ENCODE results near the gene GRIP2.

DNA sequence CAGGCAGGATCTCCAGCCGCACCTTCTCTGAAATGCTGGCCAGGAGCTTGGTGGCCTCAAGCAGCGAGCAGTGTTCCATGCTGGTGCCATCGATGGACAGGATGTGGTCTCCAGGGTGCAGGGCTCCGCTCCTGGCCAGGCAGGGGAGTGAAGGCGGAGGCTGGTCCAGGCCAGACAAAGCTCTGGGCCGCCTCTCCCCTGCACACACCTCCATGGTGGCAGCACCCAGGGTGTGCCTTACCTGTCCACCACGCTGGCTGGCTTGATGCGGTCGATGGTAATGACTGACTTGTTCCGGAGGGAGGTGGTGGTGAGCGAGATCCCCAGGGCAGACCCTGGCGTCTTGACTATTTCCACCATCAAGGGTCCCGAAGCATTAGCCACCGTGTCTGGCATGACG lies 20.0 kb downstream of the GRIP2 start:
- TF ChIP-seq, protein P1, sequence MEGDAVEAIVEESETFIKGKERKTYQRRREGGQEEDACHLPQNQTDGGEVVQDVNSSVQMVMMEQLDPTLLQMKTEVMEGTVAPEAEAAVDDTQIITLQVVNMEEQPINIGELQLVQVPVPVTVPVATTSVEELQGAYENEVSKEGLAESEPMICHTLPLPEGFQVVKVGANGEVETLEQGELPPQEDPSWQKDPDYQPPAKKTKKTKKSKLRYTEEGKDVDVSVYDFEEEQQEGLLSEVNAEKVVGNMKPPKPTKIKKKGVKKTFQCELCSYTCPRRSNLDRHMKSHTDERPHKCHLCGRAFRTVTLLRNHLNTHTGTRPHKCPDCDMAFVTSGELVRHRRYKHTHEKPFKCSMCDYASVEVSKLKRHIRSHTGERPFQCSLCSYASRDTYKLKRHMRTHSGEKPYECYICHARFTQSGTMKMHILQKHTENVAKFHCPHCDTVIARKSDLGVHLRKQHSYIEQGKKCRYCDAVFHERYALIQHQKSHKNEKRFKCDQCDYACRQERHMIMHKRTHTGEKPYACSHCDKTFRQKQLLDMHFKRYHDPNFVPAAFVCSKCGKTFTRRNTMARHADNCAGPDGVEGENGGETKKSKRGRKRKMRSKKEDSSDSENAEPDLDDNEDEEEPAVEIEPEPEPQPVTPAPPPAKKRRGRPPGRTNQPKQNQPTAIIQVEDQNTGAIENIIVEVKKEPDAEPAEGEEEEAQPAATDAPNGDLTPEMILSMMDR (IDR thresholded peaks at IDR 0.05) = no peak
- no peak for TF ChIP-seq POLR2A (IDR thresholded peaks at IDR 0.05)
- no peak for TF ChIP-seq EP300 (IDR thresholded peaks at IDR 0.05)
